Esophagus muscularis mucosa (tissue), 4 donors: ENCODE data around the gene CGB8.

Experiments
- CTCF ChIP-seq, 3 experiments: fragments of 200-600 bp in 2 of 3; fragments of 450-650 bp in 1 of 3; sonication (generic) in 2 of 3; IDR thresholded peaks; one replicate each; pipeline ENCODE4 v1.5.1; 2017 to 2019; ENCODE audit warnings: antibody characterized with exemption in 3 of 3, mild to moderate bottlenecking in 2 of 3, moderate library complexity in 1 of 3
- EP300 ChIP-seq: sonication (generic); formaldehyde crosslinking; IDR thresholded peaks from one replicate; pipeline ENCODE4 v1.6.1; 2017; ENCODE audit warnings: antibody characterized with exemption
- POLR2A ChIP-seq: fragments of 450-650 bp; IDR thresholded peaks from one replicate; pipeline ENCODE4 v1.6.1; 2017; ENCODE audit warnings: antibody characterized with exemption, moderate library complexity, mild to moderate bottlenecking, low read depth
- POLR2AphosphoS5 ChIP-seq, 2 donors: sonication (generic); formaldehyde crosslinking; IDR thresholded peaks; one replicate each; pipeline ENCODE4 v1.6.1; 2017; ENCODE audit warnings: antibody characterized with exemption in 2 of 2

- TF ChIP-seq CTCF (IDR thresholded peaks at IDR 0.05), result no peak
- TF ChIP-seq POLR2A, result no peak
- TF ChIP-seq POLR2AphosphoS5 (IDR thresholded peaks at IDR 0.05), result no peak
- TF ChIP-seq EP300, result no peak
Measured at GRCh38 chr19:49019242-49019932, 29.5 kb downstream of the CGB8 start.
